GM12892 (cell line): ENCODE measurements around the gene TCAF1.

Experiments used
- POLR2A ChIP-seq: IDR thresholded peaks from 2 replicates; pipeline ENCODE4 v1.6.1; 2011; ENCODE audit warnings: low read depth, low read length, control low read depth
- POLR2AphosphoS5 ChIP-seq: IDR thresholded peaks from 2 replicates; pipeline ENCODE4 v1.6.1; 2011; ENCODE audit warnings: low read depth, low read length, control low read depth
- TAF1 ChIP-seq: IDR thresholded peaks from 2 replicates; pipeline ENCODE4 v1.6.1; 2011; ENCODE audit warnings: low read depth, mild to moderate bottlenecking, control low read depth, low read length, borderline replicate concordance

- TF ChIP-seq POLR2A = no peak
- no peak for TF ChIP-seq TAF1
- no peak for TF ChIP-seq POLR2AphosphoS5
Measured at GRCh38 chr7:143846692-143847091, 55.3 kb downstream of the TCAF1 start.
